Breast epithelium (tissue), 3 donors: ENCODE data around the gene NET1.

ENCODE experiments used
- CTCF ChIP-seq, 3 donors: fragments of 450-650 bp; IDR thresholded peaks; one replicate each; pipeline ENCODE4 v1.5.1; 2016 to 2017; ENCODE audit warnings: antibody characterized with exemption in 3 of 3, mild to moderate bottlenecking in 3 of 3, moderate library complexity in 3 of 3
- POLR2A ChIP-seq: fragments of 450-650 bp; IDR thresholded peaks from one replicate; pipeline ENCODE4 v1.6.1; 2016; ENCODE audit warnings: antibody characterized with exemption, mild to moderate bottlenecking, moderate library complexity

- TF ChIP-seq CTCF (IDR thresholded peaks at IDR 0.05) (no peak), POLR2A (no peak)
These were observed 53.7 kb downstream of the NET1 start for GRCh38 chr10:5465976-5466450.
